GM19043 (cell line): ENCODE data around the gene AFF2.

Source experiments
- ATAC-seq: cut with Tn5 transposase; IDR thresholded peaks from one replicate; pipeline ENCODE4 v1.9.1; 2021; ENCODE audit warnings: low read depth; ENCODE audit not compliant: unreplicated experiment

AFF2 gene

GRCh38 chrX:148976571-148977400, 476.4 kb downstream of the AFF2 start:
- ATAC-seq = no peak

- no peak for ATAC-seq
Observed at GRCh38 chrX:148979786-148980185, 479.4 kb downstream of the AFF2 start.

GRCh38 chrX:148984238-148984637, 483.8 kb downstream of the AFF2 start:
- no peak for ATAC-seq

- ATAC-seq = no peak
Observed at GRCh38 chrX:148991502-148991901, 491.1 kb downstream of the AFF2 start.

- no peak for ATAC-seq
Observed at GRCh38 chrX:148995661-148996060, 495.2 kb downstream of the AFF2 start.

GRCh38 chrX:149002320-149002719, 501.9 kb downstream of the AFF2 start:
- no peak for ATAC-seq

GRCh38 chrX:149003863-149004660, 503.6 kb downstream of the AFF2 start:
- ATAC-seq = no peak

- no peak for ATAC-seq
Observed at GRCh38 chrX:149004936-149005335, 504.5 kb downstream of the AFF2 start.

- ATAC-seq = no peak
Observed at GRCh38 chrX:149006235-149006634, 505.8 kb downstream of the AFF2 start.

- ATAC-seq = no peak
Observed at GRCh38 chrX:149007423-149007822, 507.0 kb downstream of the AFF2 start.

- no peak for ATAC-seq
Observed at GRCh38 chrX:149010013-149010852, 509.8 kb downstream of the AFF2 start.

GRCh38 chrX:149010853-149011224, 510.4 kb downstream of the AFF2 start:
- ATAC-seq = no peak

- ATAC-seq = no peak
Observed at GRCh38 chrX:149013081-149013480, 512.7 kb downstream of the AFF2 start.

GRCh38 chrX:149021159-149021558, 520.7 kb downstream of the AFF2 start:
- ATAC-seq = no peak

GRCh38 chrX:149022485-149022884, 522.1 kb downstream of the AFF2 start:
- no peak for ATAC-seq

- ATAC-seq = no peak
Observed at GRCh38 chrX:149032449-149032848, 532.0 kb downstream of the AFF2 start.

- no peak for ATAC-seq
Observed at GRCh38 chrX:149036086-149036485, 535.7 kb downstream of the AFF2 start.

GRCh38 chrX:149037281-149037870, 537.0 kb downstream of the AFF2 start:
- no peak for ATAC-seq

- ATAC-seq = no peak
Observed at GRCh38 chrX:149039057-149039456, 538.6 kb downstream of the AFF2 start.

- no peak for ATAC-seq
Observed at GRCh38 chrX:149040873-149041535, 540.6 kb downstream of the AFF2 start.
